ENCODE results near the gene ZBTB43.

- no peak for TF ChIP-seq CTCF (IDR thresholded peaks at IDR 0.05)
- no peak for TF ChIP-seq POLR2A (IDR thresholded peaks at IDR 0.05)
Observed at GRCh38 chr9:126791406-126792230, 13.2 kb upstream of the ZBTB43 start.

Measured in adrenal gland (tissue), 5 donors.